GM19324 (cell line): ENCODE measurements around the gene LDLRAD1.
"Not testable (repeated sequence)": the region's sequence is repeated elsewhere in the genome, so short reads cannot be mapped to it uniquely, and the experiment has no call there.

Source experiments
- ATAC-seq: cut with Tn5 transposase; IDR thresholded peaks from one replicate; pipeline ENCODE4 v1.9.1; 2021; ENCODE audit warnings: mild to moderate bottlenecking, moderate library complexity; ENCODE audit not compliant: unreplicated experiment, low FRiP score

LDLRAD1 gene

GRCh38 chr1:54017979-54018378, at the start of gene LDLRAD1:
LDLRAD1 (minus strand) TSS chr1:54018186; CDS start chr1:54018112, 74 bp downstream.
- ATAC-seq, result no peak

GRCh38 chr1:54064299-54064698, 46.3 kb upstream of the LDLRAD1 start:
- no peak for ATAC-seq

GRCh38 chr1:54054438-54054749, 36.4 kb upstream of the LDLRAD1 start:
- no peak for ATAC-seq

- no peak for ATAC-seq
Measured at GRCh38 chr1:54053745-54054437, 35.9 kb upstream of the LDLRAD1 start.

- ATAC-seq, result peak; percentile 92
Measured at GRCh38 chr1:54052934-54053744, 35.2 kb upstream of the LDLRAD1 start, which contains the start of the genes TCEANC2 and TMEM59. TCEANC2 (plus strand) TSS chr1:54053608; CDS start chr1:54054423, 815 bp downstream. TMEM59 (minus strand) TSS chr1:54053204; CDS start chr1:54053188, 16 bp downstream.

GRCh38 chr1:54052431-54052933, 34.5 kb upstream of the LDLRAD1 start:
- ATAC-seq, result peak; percentile 6

- no peak for ATAC-seq
Measured at GRCh38 chr1:54051933-54052430, 34.0 kb upstream of the LDLRAD1 start.

- ATAC-seq, result not testable (repeated sequence)
Measured at GRCh38 chr1:54050435-54050834, 32.4 kb upstream of the LDLRAD1 start.

GRCh38 chr1:54047384-54048305, 29.7 kb upstream of the LDLRAD1 start:
- ATAC-seq, result no peak

- no peak for ATAC-seq
Measured at GRCh38 chr1:54046671-54047383, 28.8 kb upstream of the LDLRAD1 start.

GRCh38 chr1:54045496-54045895, 27.5 kb upstream of the LDLRAD1 start:
- no peak for ATAC-seq

GRCh38 chr1:54041806-54042205, 23.8 kb upstream of the LDLRAD1 start:
- no peak for ATAC-seq

- ATAC-seq, result no peak
Measured at GRCh38 chr1:54037476-54037875, 19.5 kb upstream of the LDLRAD1 start.

- no peak for ATAC-seq
Measured at GRCh38 chr1:54028306-54029251, 10.6 kb upstream of the LDLRAD1 start.

- ATAC-seq, result no peak
Measured at GRCh38 chr1:54027848-54028247, 9.9 kb upstream of the LDLRAD1 start.

- not testable (repeated sequence) for ATAC-seq
Measured at GRCh38 chr1:54024811-54025210, 6.8 kb upstream of the LDLRAD1 start.

GRCh38 chr1:54024358-54024757, 6.4 kb upstream of the LDLRAD1 start:
- ATAC-seq, result no peak

GRCh38 chr1:54019562-54020176, 1.7 kb upstream of the LDLRAD1 start:
- not testable (repeated sequence) for ATAC-seq
